Measurements from ENCODE around the gene DCAF12.

GRCh38 chr9:34157898-34158297, 31.4 kb upstream of the DCAF12 start:
- no peak for TF ChIP-seq CTCF (optimal IDR thresholded peaks at IDR 0.05 in 1 of 3, IDR thresholded peaks at IDR 0.05 in 1 of 3, conservative IDR thresholded peaks at IDR 0.05 in 1 of 3; ENCODE audit: extremely low read depth in 1 of 3, insufficient read depth in 2 of 3, low read length in 3 of 3)
- TF ChIP-seq EZH2 (IDR thresholded peaks at IDR 0.05; ENCODE audit: low read length), result no peak

Measured in keratinocyte (primary cell).